HG02571 (cell line): ENCODE results near the gene CTNNA3.
"Not testable (repeated sequence)": the region's sequence is repeated elsewhere in the genome, so short reads cannot be mapped to it uniquely, and the experiment has no call there.

Source experiments
- ATAC-seq: cut with Tn5 transposase; IDR thresholded peaks from one replicate; pipeline ENCODE4 v1.9.1; 2021; ENCODE audit warnings: mild to moderate bottlenecking, moderate library complexity; ENCODE audit not compliant: unreplicated experiment

Gene CTNNA3

GRCh38 chr10:67518756-67519155 lies 177.2 kb downstream of the CTNNA3 start:
- no peak for ATAC-seq

- ATAC-seq, result no peak
These were observed 178.0 kb downstream of the CTNNA3 start for GRCh38 chr10:67518043-67518442.

- ATAC-seq, result no peak
These were observed 189.3 kb downstream of the CTNNA3 start for GRCh38 chr10:67506757-67507091.

GRCh38 chr10:67506083-67506756 lies 189.8 kb downstream of the CTNNA3 start:
- no peak for ATAC-seq

- no peak for ATAC-seq
These were observed 203.5 kb downstream of the CTNNA3 start for GRCh38 chr10:67492317-67493019.

- no peak for ATAC-seq
These were observed 207.9 kb downstream of the CTNNA3 start for GRCh38 chr10:67487906-67488619.

GRCh38 chr10:67487199-67487598 lies 208.8 kb downstream of the CTNNA3 start:
- ATAC-seq, result no peak

- ATAC-seq, result no peak
These were observed 218.1 kb downstream of the CTNNA3 start for GRCh38 chr10:67477868-67478267.

GRCh38 chr10:67476201-67476600 lies 219.8 kb downstream of the CTNNA3 start:
- no peak for ATAC-seq

GRCh38 chr10:67473850-67474633 lies 222.0 kb downstream of the CTNNA3 start:
- no peak for ATAC-seq

GRCh38 chr10:67471022-67471421 lies 225.0 kb downstream of the CTNNA3 start:
- no peak for ATAC-seq

GRCh38 chr10:67464278-67464677 lies 231.7 kb downstream of the CTNNA3 start:
- no peak for ATAC-seq

GRCh38 chr10:67452892-67453291 lies 243.1 kb downstream of the CTNNA3 start:
- no peak for ATAC-seq

GRCh38 chr10:67438605-67439304 lies 257.2 kb downstream of the CTNNA3 start:
- no peak for ATAC-seq

GRCh38 chr10:67433276-67433675 lies 262.7 kb downstream of the CTNNA3 start:
- ATAC-seq, result no peak

GRCh38 chr10:67402620-67403019 lies 293.4 kb downstream of the CTNNA3 start:
- ATAC-seq, result no peak

- no peak for ATAC-seq
These were observed 294.3 kb downstream of the CTNNA3 start for GRCh38 chr10:67401711-67402110.

GRCh38 chr10:67386841-67387533 lies 309.0 kb downstream of the CTNNA3 start:
- not testable (repeated sequence) for ATAC-seq

- no peak for ATAC-seq
These were observed 309.7 kb downstream of the CTNNA3 start for GRCh38 chr10:67386260-67386659.

- no peak for ATAC-seq
These were observed 310.4 kb downstream of the CTNNA3 start for GRCh38 chr10:67385566-67385965.
